Astrocyte (in vitro differentiated cells and primary cell): ENCODE data around the gene SULT1A2. TPM values are rescaled to one million over a fixed set of nuclear protein-coding genes. Genes with fewer than 3 reads are reported as not detected.
"Not testable (repeated sequence)": the region's sequence is repeated elsewhere in the genome, so short reads cannot be mapped to it uniquely, and the experiment has no call there.

Source experiments
- DNase-seq: peaks from one replicate; pipeline ENCODE4 v3.0.0-alpha.2; 2010; ENCODE audit warnings: low read depth
- FAIRE-seq: peaks from 2 replicates; lab custom pipeline; 2011; peaks lifted over from hg19 to GRCh38; lab: Jason Lieb, UNC
- H2AFZ ChIP-seq: 2 replicates; pipeline ENCODE4 v1.6.0; 2012; ENCODE audit warnings: low read depth, low read length, inconsistent platforms
- H3K27ac ChIP-seq: 2 replicates; pipeline ENCODE4 v1.5.1; 2011; ENCODE audit warnings: low read depth, low read length, inconsistent platforms
- H3K27me3 ChIP-seq: 2 replicates; pipeline ENCODE4 v1.6.0; 2011; ENCODE audit warnings: low read length, inconsistent platforms; ENCODE audit not compliant: insufficient read depth
- H3K36me3 ChIP-seq: 2 replicates; pipeline ENCODE4 v1.5.1; 2011; ENCODE audit warnings: low read length, inconsistent platforms; ENCODE audit not compliant: insufficient read depth
- H3K4me1 ChIP-seq: 2 replicates; pipeline ENCODE4 v1.5.1; 2011; ENCODE audit warnings: low read length, inconsistent platforms; ENCODE audit not compliant: insufficient read depth
- H3K4me2 ChIP-seq: 2 replicates; pipeline ENCODE4 v1.6.0; 2012; ENCODE audit warnings: low read length, inconsistent platforms
- H3K4me3 ChIP-seq: 2 replicates; pipeline ENCODE4 v1.5.1; 2011; ENCODE audit warnings: low read depth, mild to moderate bottlenecking, low read length, inconsistent platforms; ENCODE audit not compliant: insufficient read depth
- H3K79me2 ChIP-seq: 2 replicates; pipeline ENCODE4 v1.6.0; 2012; ENCODE audit warnings: mild to moderate bottlenecking, low read length, inconsistent platforms; ENCODE audit not compliant: insufficient read depth
- H3K9ac ChIP-seq: 2 replicates; pipeline ENCODE4 v1.6.0; 2012; ENCODE audit warnings: mild to moderate bottlenecking, low read length, inconsistent platforms
- H3K9me3 ChIP-seq: 2 replicates; pipeline ENCODE4 v1.5.1; 2012; ENCODE audit warnings: low read depth, mild to moderate bottlenecking, low read length, inconsistent platforms; ENCODE audit not compliant: insufficient read depth
- H4K20me1 ChIP-seq: 2 replicates; pipeline ENCODE4 v1.6.0; 2012; ENCODE audit warnings: low read length, inconsistent platforms; ENCODE audit not compliant: insufficient read depth
- H3K27ac Mint-ChIP-seq: one replicate; pipeline ENCODE4 v1.8.0; 2021; ENCODE audit warnings: mild to moderate bottlenecking, mixed read lengths; ENCODE audit not compliant: unreplicated experiment
- H3K27me3 Mint-ChIP-seq: one replicate; pipeline ENCODE4 v1.8.0; 2021; ENCODE audit warnings: low read depth, mixed read lengths; ENCODE audit not compliant: unreplicated experiment
- H3K36me3 Mint-ChIP-seq: one replicate; pipeline ENCODE4 v1.8.0; 2021; ENCODE audit warnings: low read depth, mixed read lengths; ENCODE audit not compliant: unreplicated experiment
- H3K4me1 Mint-ChIP-seq: one replicate; pipeline ENCODE4 v1.8.0; 2021; ENCODE audit warnings: low read depth, mixed read lengths; ENCODE audit not compliant: unreplicated experiment
- H3K4me3 Mint-ChIP-seq: one replicate; pipeline ENCODE4 v1.8.0; 2021; ENCODE audit warnings: mild to moderate bottlenecking, moderate library complexity, mixed read lengths; ENCODE audit not compliant: unreplicated experiment
- H3K9me3 Mint-ChIP-seq: one replicate; pipeline ENCODE4 v1.8.0; 2021; ENCODE audit warnings: mild to moderate bottlenecking, mixed read lengths; ENCODE audit not compliant: unreplicated experiment
- EZH2 ChIP-seq: IDR thresholded peaks from 2 replicates; pipeline ENCODE4 v1.6.1; 2012; ENCODE audit warnings: mild to moderate bottlenecking, low read length, inconsistent platforms; ENCODE audit not compliant: insufficient read depth
- total RNA-seq: library from RNA; stranded (reverse); gene quantifications from 2 replicates; pipeline ENCODE4 v1.2.1, GENCODE V29; 2021
- TF ChIP-seq, protein P1 (sequence below): IDR thresholded peaks from 2 replicates; pipeline ENCODE4 v1.5.1; 2011; ENCODE audit warnings: low read depth, mild to moderate bottlenecking, inconsistent platforms, low read length, moderate library complexity; ENCODE audit not compliant: insufficient read depth

Gene SULT1A2
- total RNA-seq, 1 donor from 2014 or later: not detected

DNA sequence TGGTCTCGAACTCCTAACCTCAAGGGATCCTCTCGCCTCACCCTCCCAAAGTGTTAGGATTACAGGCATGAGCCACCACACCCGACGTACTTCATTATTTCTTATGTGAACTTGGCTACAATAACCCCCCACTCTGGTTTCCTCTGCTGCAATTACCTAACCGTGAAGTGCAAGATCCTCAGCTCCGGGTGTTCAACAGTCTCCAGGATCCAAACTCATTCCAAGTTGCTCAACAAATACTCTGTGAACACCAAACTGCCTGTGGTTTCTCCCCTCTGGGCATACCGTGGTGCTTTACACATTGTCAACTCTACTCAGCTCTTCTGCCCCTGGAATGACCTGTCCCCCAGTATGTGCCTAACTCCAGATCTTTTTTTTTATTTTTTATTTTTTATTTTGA, 19.8 kb upstream of the SULT1A2 start:
- H3K4me3 Mint-ChIP-seq: no peak overlapping the region
- H3K4me1 ChIP-seq: no peaks in the 10 kb centered on the region
- H3K27me3 ChIP-seq: no peaks in the 10 kb centered on the region
- H3K27ac ChIP-seq: no peak overlapping the region
- no peak for FAIRE-seq
- no peaks in the 10 kb centered on the region for H3K9me3 ChIP-seq
- H3K9ac ChIP-seq: no peak overlapping the region
- no peak overlapping the region for H2AFZ ChIP-seq
- no peaks in the 10 kb centered on the region for H3K4me1 Mint-ChIP-seq
- no peak for DNase-seq
- H3K36me3 ChIP-seq: no peaks in the 10 kb centered on the region
- no peaks in the 10 kb centered on the region for H3K79me2 ChIP-seq
- H3K36me3 Mint-ChIP-seq: no peaks in the 10 kb centered on the region
- TF ChIP-seq EZH2: no peak
- TF ChIP-seq, protein P1, sequence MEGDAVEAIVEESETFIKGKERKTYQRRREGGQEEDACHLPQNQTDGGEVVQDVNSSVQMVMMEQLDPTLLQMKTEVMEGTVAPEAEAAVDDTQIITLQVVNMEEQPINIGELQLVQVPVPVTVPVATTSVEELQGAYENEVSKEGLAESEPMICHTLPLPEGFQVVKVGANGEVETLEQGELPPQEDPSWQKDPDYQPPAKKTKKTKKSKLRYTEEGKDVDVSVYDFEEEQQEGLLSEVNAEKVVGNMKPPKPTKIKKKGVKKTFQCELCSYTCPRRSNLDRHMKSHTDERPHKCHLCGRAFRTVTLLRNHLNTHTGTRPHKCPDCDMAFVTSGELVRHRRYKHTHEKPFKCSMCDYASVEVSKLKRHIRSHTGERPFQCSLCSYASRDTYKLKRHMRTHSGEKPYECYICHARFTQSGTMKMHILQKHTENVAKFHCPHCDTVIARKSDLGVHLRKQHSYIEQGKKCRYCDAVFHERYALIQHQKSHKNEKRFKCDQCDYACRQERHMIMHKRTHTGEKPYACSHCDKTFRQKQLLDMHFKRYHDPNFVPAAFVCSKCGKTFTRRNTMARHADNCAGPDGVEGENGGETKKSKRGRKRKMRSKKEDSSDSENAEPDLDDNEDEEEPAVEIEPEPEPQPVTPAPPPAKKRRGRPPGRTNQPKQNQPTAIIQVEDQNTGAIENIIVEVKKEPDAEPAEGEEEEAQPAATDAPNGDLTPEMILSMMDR: no peak
- no peak overlapping the region for H3K4me3 ChIP-seq
- H3K9me3 Mint-ChIP-seq: no peaks in the 10 kb centered on the region
- no peak overlapping the region for H3K4me2 ChIP-seq
- H3K27ac Mint-ChIP-seq: no peak overlapping the region
- H3K27me3 Mint-ChIP-seq: peaks cover 16% of the 10 kb centered on the region
- H4K20me1 ChIP-seq: no peaks in the 10 kb centered on the region

DNA sequence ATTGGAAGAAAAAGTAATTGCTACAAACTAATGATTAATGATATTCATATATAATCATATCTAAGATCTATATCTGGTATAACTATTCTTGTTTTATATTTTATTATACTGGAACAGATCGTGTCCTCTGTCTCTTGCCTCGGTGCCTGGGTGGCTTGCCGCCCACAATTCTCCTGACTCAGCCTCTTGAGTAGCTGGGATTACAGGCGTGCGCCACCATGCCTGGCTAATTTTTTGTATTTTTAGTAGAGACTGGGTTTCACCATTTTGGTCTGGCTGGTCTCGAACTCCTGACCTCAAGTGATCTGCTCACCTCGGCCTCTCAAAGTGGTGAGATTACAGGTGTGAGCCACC, 19.4 kb upstream of the SULT1A2 start:
- not testable (repeated sequence) for H3K4me3 ChIP-seq, H3K36me3 Mint-ChIP-seq, H3K4me1 ChIP-seq, FAIRE-seq, H3K79me2 ChIP-seq, H3K27ac Mint-ChIP-seq, H3K27me3 ChIP-seq, H3K4me3 Mint-ChIP-seq, H3K27ac ChIP-seq, H3K36me3 ChIP-seq, H4K20me1 ChIP-seq, H2AFZ ChIP-seq, DNase-seq, H3K9ac ChIP-seq, H3K9me3 Mint-ChIP-seq, H3K4me2 ChIP-seq, H3K9me3 ChIP-seq, H3K4me1 Mint-ChIP-seq
- peaks cover 12% of the 10 kb centered on the region for H3K27me3 Mint-ChIP-seq

DNA sequence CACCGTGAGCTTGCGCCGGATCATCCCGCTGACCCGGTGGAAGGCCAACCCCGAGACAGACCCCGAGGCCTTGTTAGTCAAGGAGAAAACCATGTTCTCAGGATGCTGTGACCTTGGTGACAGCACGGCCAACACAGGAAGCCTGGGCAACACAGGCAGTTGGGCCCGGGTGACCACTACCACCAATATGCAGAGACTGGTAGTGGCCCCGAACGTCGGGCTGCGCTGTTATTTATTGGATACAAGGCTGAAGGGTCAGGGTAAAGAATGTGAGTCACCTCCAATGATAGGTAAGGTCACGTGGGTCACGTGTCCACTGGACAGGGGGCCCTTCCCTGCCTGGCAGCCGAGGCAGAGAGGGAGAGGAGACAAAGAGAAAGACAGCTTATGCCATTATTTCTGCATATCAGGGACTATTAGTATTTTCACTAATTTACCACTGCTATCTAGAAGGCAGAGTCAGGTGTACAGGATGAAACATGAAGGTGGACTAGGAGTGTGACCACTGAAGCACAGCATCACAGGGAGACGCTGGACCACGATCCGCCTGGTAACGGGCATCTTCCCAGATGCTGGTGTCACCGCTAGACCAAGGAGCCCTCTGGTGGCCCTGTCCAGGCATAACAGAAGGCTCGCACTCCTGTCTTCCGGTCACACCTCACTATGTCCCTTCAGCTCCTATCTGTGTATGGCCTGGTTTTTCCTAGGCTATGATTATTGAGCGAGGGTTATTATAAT, 18.8 kb upstream of the SULT1A2 start:
- FAIRE-seq, H3K36me3 ChIP-seq, H3K4me1 Mint-ChIP-seq, H3K4me2 ChIP-seq, H3K4me3 Mint-ChIP-seq, H3K27ac ChIP-seq, H3K9me3 ChIP-seq, H3K36me3 Mint-ChIP-seq, H3K9me3 Mint-ChIP-seq, H4K20me1 ChIP-seq, H2AFZ ChIP-seq, H3K4me1 ChIP-seq, H3K4me3 ChIP-seq, H3K27me3 ChIP-seq, H3K27ac Mint-ChIP-seq, H3K79me2 ChIP-seq, H3K9ac ChIP-seq: not testable (repeated sequence)
- TF ChIP-seq, protein P1: peak; percentile 42
- peaks cover 12% of the 10 kb centered on the region for H3K27me3 Mint-ChIP-seq
- DNase-seq: peak; percentile 6

DNA sequence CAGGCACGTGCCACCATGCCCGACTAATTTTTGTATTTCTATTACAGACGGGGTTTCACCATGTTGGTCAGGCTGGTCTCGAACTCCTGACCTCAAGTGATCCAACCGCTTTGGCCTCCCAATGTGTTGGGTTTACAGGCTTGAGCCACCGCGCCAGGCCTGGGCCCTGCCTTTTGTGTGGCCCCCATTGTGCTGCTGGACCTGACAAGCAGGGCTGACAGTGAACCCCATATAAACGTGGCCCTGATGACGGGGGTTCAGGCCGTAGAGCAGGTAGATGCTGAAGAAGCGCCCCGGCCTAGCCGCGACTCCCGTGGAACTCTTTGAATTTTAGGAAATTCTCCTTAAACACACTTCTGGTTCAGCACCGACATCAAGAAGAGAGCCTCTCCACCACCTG, 17.7 kb upstream of the SULT1A2 start:
- not testable (repeated sequence) for H3K27ac ChIP-seq, FAIRE-seq, H3K36me3 Mint-ChIP-seq, H2AFZ ChIP-seq, H3K4me3 Mint-ChIP-seq, H3K79me2 ChIP-seq, H3K36me3 ChIP-seq, H3K4me1 ChIP-seq, H3K27ac Mint-ChIP-seq, H3K4me1 Mint-ChIP-seq, H3K9me3 Mint-ChIP-seq, H3K4me3 ChIP-seq, H4K20me1 ChIP-seq, DNase-seq, H3K27me3 ChIP-seq, H3K4me2 ChIP-seq, H3K9ac ChIP-seq, H3K9me3 ChIP-seq
- H3K27me3 Mint-ChIP-seq: peaks cover 12% of the 10 kb centered on the region

GRCh38 chr16:28613912-28614311, 17.1 kb upstream of the SULT1A2 start:
- not testable (repeated sequence) for H3K4me2 ChIP-seq, H3K4me3 Mint-ChIP-seq, H3K79me2 ChIP-seq, H3K9me3 ChIP-seq, H3K4me1 ChIP-seq, H3K9me3 Mint-ChIP-seq, H3K4me3 ChIP-seq, H2AFZ ChIP-seq, H3K4me1 Mint-ChIP-seq, H3K27ac Mint-ChIP-seq, H3K36me3 ChIP-seq, H3K27me3 ChIP-seq, H3K36me3 Mint-ChIP-seq, H3K27ac ChIP-seq, FAIRE-seq, H4K20me1 ChIP-seq, DNase-seq, H3K9ac ChIP-seq
- peaks cover 12% of the 10 kb centered on the region for H3K27me3 Mint-ChIP-seq
